IMR-90 (cell line): ENCODE data around the gene GRAMD2B. TPM values are rescaled to one million over a fixed set of nuclear protein-coding genes. Genes with fewer than 3 reads are reported as not detected.
A peak's percentile ranks its signal among the peaks of the same experiment; 100 is the strongest.

Source experiments
- ATAC-seq: fragments of 200-7000 bp; cut with Tn5 transposase; 2 replicates; pipeline ENCODE4 v1.9.1; 2020; ENCODE audit warnings: low read depth, mild to moderate bottlenecking, moderate library complexity
- BruUV-seq: library from RNA; stranded (reverse); fragments of 400-500 nt; replicated peaks from 2 replicates; lab custom pipeline; 2021; lab: Mats Ljungman, UMichigan
- CTCF ChIA-PET: fragments of 300-600 bp; formaldehyde crosslinking; extraction: SDS; loops from one replicate; lab custom pipeline; 2021; ENCODE audit warnings: antibody characterized with exemption; lab: Yijun Ruan, JAX
- POLR2A ChIA-PET: fragments of 300-600 bp; sonication (Branson Sonifier 250); formaldehyde crosslinking; loops from one replicate; lab custom pipeline; 2022; ENCODE audit warnings: antibody characterized with exemption; ENCODE audit not compliant: unreplicated experiment; lab: Charles Lee
- DNase-seq: peaks from one replicate; pipeline ENCODE4 v3.0.0; 2013
- H2AFZ ChIP-seq: replicated peaks from 2 replicates; pipeline ENCODE3; 2013; ENCODE audit warnings: low read length, mild to moderate bottlenecking; ENCODE audit not compliant: poor library complexity
- H2AK5ac ChIP-seq: 2 replicates; pipeline ENCODE4 v1.6.1; 2013; ENCODE audit warnings: low read depth, low read length, inconsistent platforms
- H2AK9ac ChIP-seq: replicated peaks from 2 replicates; pipeline ENCODE3; 2013; ENCODE audit warnings: mild to moderate bottlenecking, low read depth, low read length, moderate library complexity; ENCODE audit not compliant: poor library complexity
- H2BK120ac ChIP-seq: 2 replicates; pipeline ENCODE4 v1.6.1; 2013; ENCODE audit warnings: low read depth, low read length, inconsistent platforms
- H2BK15ac ChIP-seq: 3 replicates; pipeline ENCODE4 v1.6.1; 2013; ENCODE audit warnings: low read depth, low read length, inconsistent platforms
- H2BK20ac ChIP-seq: 2 replicates; pipeline ENCODE4 v1.6.1; 2013; ENCODE audit warnings: low read depth, mild to moderate bottlenecking, inconsistent platforms, low read length, moderate library complexity
- H2BK5ac ChIP-seq: 2 replicates; pipeline ENCODE4 v1.6.1; 2013; ENCODE audit warnings: mild to moderate bottlenecking, low read depth, low read length, inconsistent platforms; ENCODE audit not compliant: poor library complexity, severe bottlenecking
- H3K14ac ChIP-seq: replicated peaks from 2 replicates; pipeline ENCODE4 v1.6.1; 2013; ENCODE audit warnings: low read depth, low read length, inconsistent platforms
- H3K18ac ChIP-seq: 2 replicates; pipeline ENCODE4 v1.6.1; 2013; ENCODE audit warnings: low read depth, low read length, control low read depth
- H3K23ac ChIP-seq: 2 replicates; pipeline ENCODE4 v1.6.1; 2013; ENCODE audit warnings: low read depth, low read length, inconsistent platforms
- H3K27ac ChIP-seq: 2 replicates; pipeline ENCODE4 v1.5.1; 2013; ENCODE audit warnings: mild to moderate bottlenecking, control low read depth, low read length; ENCODE audit not compliant: insufficient read depth
- H3K27me3 ChIP-seq: 2 replicates; pipeline ENCODE4 v1.6.1; 2013; ENCODE audit warnings: low read length; ENCODE audit not compliant: control insufficient read depth, insufficient read depth
- H3K36me3 ChIP-seq: 2 replicates; pipeline ENCODE4 v1.6.1; 2013; ENCODE audit warnings: low read length, mixed read lengths; ENCODE audit not compliant: control insufficient read depth, insufficient read depth
- H3K4ac ChIP-seq: 2 replicates; pipeline ENCODE4 v1.6.1; 2013; ENCODE audit warnings: low read depth, low read length, inconsistent platforms
- H3K4me1 ChIP-seq: 2 replicates; pipeline ENCODE4 v1.6.1; 2013; ENCODE audit warnings: low read length, mixed read lengths; ENCODE audit not compliant: control insufficient read depth, insufficient read depth
- H3K4me2 ChIP-seq: 2 replicates; pipeline ENCODE4 v1.6.1; 2013; ENCODE audit warnings: low read depth, mild to moderate bottlenecking, control low read depth, low read length, moderate library complexity
- H3K4me3 ChIP-seq: 2 replicates; pipeline ENCODE4 v1.5.1; 2013; ENCODE audit warnings: low read depth, mild to moderate bottlenecking, control low read depth, low read length, moderate library complexity; ENCODE audit not compliant: insufficient read depth
- H3K56ac ChIP-seq: 2 replicates; pipeline ENCODE4 v1.6.1; 2013; ENCODE audit warnings: low read length, inconsistent platforms; ENCODE audit not compliant: insufficient read depth; ENCODE audit errors: extremely low read depth
- H3K79me1 ChIP-seq, 2 experiments: 2 replicates each; pipeline ENCODE4 v1.6.1; 2013; ENCODE audit warnings: low read length in 2 of 2, inconsistent platforms in 1 of 2, low read depth in 1 of 2
- H3K9ac ChIP-seq: 2 replicates; pipeline ENCODE4 v1.6.1; 2013; ENCODE audit warnings: low read depth, low read length, control low read depth
- H3K9me1 ChIP-seq: 2 replicates; pipeline ENCODE4 v1.6.1; 2013; ENCODE audit warnings: low read length, inconsistent platforms; ENCODE audit not compliant: insufficient read depth
- H3K9me3 ChIP-seq: 2 replicates; pipeline ENCODE4 v1.6.1; 2013; ENCODE audit warnings: low read length; ENCODE audit not compliant: control insufficient read depth, insufficient read depth
- H4K20me1 ChIP-seq: 2 replicates; pipeline ENCODE4 v1.6.1; 2013; ENCODE audit warnings: low read length, inconsistent platforms; ENCODE audit not compliant: insufficient read depth
- H4K5ac ChIP-seq: 2 replicates; pipeline ENCODE4 v1.6.1; 2013; ENCODE audit warnings: mild to moderate bottlenecking, low read depth, low read length, control low read depth
- H4K8ac ChIP-seq, 2 experiments: 2 replicates each; pipeline ENCODE4 v1.6.1; 2013; ENCODE audit warnings: low read depth in 2 of 2, low read length in 2 of 2, control low read depth in 1 of 2, inconsistent platforms in 1 of 2
- H4K91ac ChIP-seq: 2 replicates; pipeline ENCODE4 v1.6.1; 2013; ENCODE audit warnings: low read depth, low read length, inconsistent platforms; ENCODE audit not compliant: insufficient read depth
- BHLHE40 ChIP-seq: fragments of 150-350 bp; IDR thresholded peaks from 2 replicates; pipeline ENCODE4 v1.6.1; 2016; ENCODE audit warnings: mild to moderate bottlenecking, low read depth, low read length
- CEBPB ChIP-seq: IDR thresholded peaks from 2 replicates; pipeline ENCODE4 v1.6.1; 2012; ENCODE audit warnings: low read depth, low read length, improper control_type of control experiment
- CHD1 ChIP-seq: IDR thresholded peaks from 2 replicates; pipeline ENCODE4 v1.6.1; 2012; ENCODE audit warnings: low read depth, low read length, improper control_type of control experiment
- CTCF ChIP-seq: conservative IDR thresholded peaks from 2 replicates; pipeline ENCODE4 v1.5.1; 2012; ENCODE audit warnings: mild to moderate bottlenecking, low read depth, low read length, improper control_type of control experiment
- FOS ChIP-seq: fragments of 150-350 bp; IDR thresholded peaks from 2 replicates; pipeline ENCODE4 v1.6.1; 2016; ENCODE audit warnings: low read depth, low read length
- MAFK ChIP-seq: IDR thresholded peaks from 2 replicates; pipeline ENCODE4 v1.6.1; 2012; ENCODE audit warnings: low read depth, low read length, improper control_type of control experiment
- MAZ ChIP-seq: IDR thresholded peaks from 2 replicates; pipeline ENCODE4 v1.6.1; 2012; ENCODE audit warnings: low read depth, mild to moderate bottlenecking, low read length, improper control_type of control experiment, moderate library complexity, borderline replicate concordance
- MXI1 ChIP-seq: IDR thresholded peaks from 2 replicates; pipeline ENCODE4 v1.6.1; 2012; ENCODE audit warnings: low read depth, mild to moderate bottlenecking, low read length, moderate library complexity, borderline replicate concordance
- NFE2L2 ChIP-seq: fragments of 150-350 bp; IDR thresholded peaks from 2 replicates; pipeline ENCODE4 v1.6.1; 2016; ENCODE audit warnings: low read depth, mild to moderate bottlenecking, low read length
- POLR2A ChIP-seq: IDR thresholded peaks from 2 replicates; pipeline ENCODE4 v1.6.1; 2012; ENCODE audit warnings: mild to moderate bottlenecking, low read depth, low read length
- RAD21 ChIP-seq: IDR thresholded peaks from 2 replicates; pipeline ENCODE4 v1.6.1; 2012; ENCODE audit warnings: low read length, improper control_type of control experiment
- RCOR1 ChIP-seq: IDR thresholded peaks from 2 replicates; pipeline ENCODE4 v1.6.1; 2012; ENCODE audit warnings: mild to moderate bottlenecking, low read length, improper control_type of control experiment; ENCODE audit not compliant: insufficient replicate concordance
- RFX5 ChIP-seq: IDR thresholded peaks from 2 replicates; pipeline ENCODE4 v1.8.0; 2012; ENCODE audit warnings: low read depth, mild to moderate bottlenecking, low read length, moderate library complexity
- SMC3 ChIP-seq: fragments of 150-350 bp; IDR thresholded peaks from 2 replicates; pipeline ENCODE4 v1.6.1; 2016; ENCODE audit warnings: low read depth, mild to moderate bottlenecking, antibody characterized with exemption, low read length, moderate library complexity
- dilution Hi-C: fragments of 300-500 bp; cut with HindIII; formaldehyde crosslinking; loops from one replicate; pipeline ENCODE4 v1.14.3; 2018; ENCODE audit warnings: low sequenced_read_pairs; ENCODE audit not compliant: unreplicated experiment
- in situ Hi-C: fragments of 300-500 bp; cut with MboI; formaldehyde crosslinking; loops from 3 replicates; pipeline ENCODE4 v1.14.3; 2019; ENCODE audit warnings: low sequenced_read_pairs, inconsistent platforms, mixed read lengths
- intact Hi-C: fragments of 100-400 bp; cut with micrococcal nuclease; formaldehyde crosslinking; loops from 2 replicates; pipeline ENCODE4 v1.10.0; 2022
- polyA plus RNA-seq, 3 experiments: library from polyadenylated mRNA; depleted of rRNA; stranded (reverse); fragments of >200 nt; gene quantifications; 2 replicates each; pipeline ENCODE4 v1.2.3, GENCODE V29; 2012; ENCODE audit warnings: low replicate concordance in 1 of 3
- total RNA-seq: library from RNA; depleted of rRNA; stranded (reverse); fragments of >200 nt; gene quantifications from 2 replicates; pipeline ENCODE4 v1.2.3, GENCODE V29; 2012
- TF ChIP-seq, protein P1 (sequence below): fragments of 150-350 bp; IDR thresholded peaks from 2 replicates; pipeline ENCODE4 v1.6.1; 2017; ENCODE audit warnings: mild to moderate bottlenecking, antibody characterized with exemption, low read length, low read depth
- TF ChIP-seq, protein P2 (sequence below): fragments of 150-350 bp; IDR thresholded peaks from 2 replicates; pipeline ENCODE4 v1.6.1; 2016; ENCODE audit warnings: low read depth, mild to moderate bottlenecking, low read length, moderate library complexity, borderline replicate concordance

The GRAMD2B gene
- total and polyA plus RNA-seq, 2 of the 4 experiments (the other 2 are of a cell fraction), result 13.9 to 20.3 TPM

DNA sequence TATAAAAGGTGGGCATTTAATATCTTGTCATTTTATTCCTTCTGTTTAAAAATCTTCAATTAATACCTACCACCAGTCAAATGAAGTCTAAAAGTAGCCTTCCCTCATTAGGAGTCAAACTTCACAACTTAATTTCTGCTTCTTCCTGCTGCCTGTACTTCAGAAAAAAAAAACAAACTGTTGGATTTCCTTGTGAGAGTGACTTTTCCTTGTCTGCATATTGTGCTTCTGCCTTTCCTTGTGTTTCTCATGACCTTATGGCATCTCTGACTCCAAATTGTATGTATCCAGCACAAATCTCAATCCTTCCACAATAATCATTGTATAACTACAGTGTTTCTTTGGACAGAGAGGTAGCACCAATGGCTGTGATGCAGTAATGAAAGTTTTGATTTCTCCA is 32.1 kb downstream of the GRAMD2B start:
- H3K4me1 ChIP-seq, result peaks cover 4% of the 10 kb centered on the region; the same call in 1 of the 2 replicates
- H3K4ac ChIP-seq, result peak overlapping the region; percentile 40; the same call in 1 of the 2 replicates
- peak overlapping the region in 1 of 2 experiments; percentile 65; a peak in 2 of 4 replicates for H4K8ac ChIP-seq
- H4K20me1 ChIP-seq, result no peaks in the 10 kb centered on the region
- in situ Hi-C loops, result no loop called here
- ChIA-PET CTCF (no interaction called here), POLR2A (no interaction called here)
- intact Hi-C loops, result no loop called here
- no peak overlapping the region for H3K4me3 ChIP-seq
- no peak overlapping the region for H2AFZ ChIP-seq
- peak overlapping the region; percentile 11; the same call in 1 of the 2 replicates for H4K5ac ChIP-seq
- H3K23ac ChIP-seq, result peak overlapping the region; percentile 42; the same call in 1 of the 2 replicates
- H3K27ac ChIP-seq, result no peak overlapping the region
- peak overlapping the region; percentile 35; the same call in 1 of the 2 replicates for H3K18ac ChIP-seq
- 0 out of 2 replicates have a peak overlapping the region, but pooled peaks have one; percentile 25 for H2BK20ac ChIP-seq
- ATAC-seq (no peak), DNase-seq (no peak)
- H3K27me3 ChIP-seq, result no peaks in the 10 kb centered on the region
- no peak overlapping the region for H3K9ac ChIP-seq
- H3K9me3 ChIP-seq, result no peaks in the 10 kb centered on the region
- H3K9me1 ChIP-seq, result peaks cover 3% of the 10 kb centered on the region; the same call in 1 of the 2 replicates
- H2AK5ac ChIP-seq, result no peak overlapping the region
- H2BK5ac ChIP-seq, result no peak overlapping the region
- no peak overlapping the region for H2BK120ac ChIP-seq
- no TSS peak for BruUV-seq
- TF ChIP-seq CEBPB (no peak), RFX5 (no peak), MXI1 (no peak), BHLHE40 (no peak), NFE2L2 (no peak), POLR2A (no peak), MAFK (no peak), FOS (no peak), CHD1 (no peak), SMC3 (no peak), RAD21 (no peak), MAZ (no peak), CTCF (no peak), RCOR1 (no peak)
- TF ChIP-seq, protein P1, sequence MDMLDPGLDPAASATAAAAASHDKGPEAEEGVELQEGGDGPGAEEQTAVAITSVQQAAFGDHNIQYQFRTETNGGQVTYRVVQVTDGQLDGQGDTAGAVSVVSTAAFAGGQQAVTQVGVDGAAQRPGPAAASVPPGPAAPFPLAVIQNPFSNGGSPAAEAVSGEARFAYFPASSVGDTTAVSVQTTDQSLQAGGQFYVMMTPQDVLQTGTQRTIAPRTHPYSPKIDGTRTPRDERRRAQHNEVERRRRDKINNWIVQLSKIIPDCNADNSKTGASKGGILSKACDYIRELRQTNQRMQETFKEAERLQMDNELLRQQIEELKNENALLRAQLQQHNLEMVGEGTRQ, result no peak
- TF ChIP-seq, protein P2, sequence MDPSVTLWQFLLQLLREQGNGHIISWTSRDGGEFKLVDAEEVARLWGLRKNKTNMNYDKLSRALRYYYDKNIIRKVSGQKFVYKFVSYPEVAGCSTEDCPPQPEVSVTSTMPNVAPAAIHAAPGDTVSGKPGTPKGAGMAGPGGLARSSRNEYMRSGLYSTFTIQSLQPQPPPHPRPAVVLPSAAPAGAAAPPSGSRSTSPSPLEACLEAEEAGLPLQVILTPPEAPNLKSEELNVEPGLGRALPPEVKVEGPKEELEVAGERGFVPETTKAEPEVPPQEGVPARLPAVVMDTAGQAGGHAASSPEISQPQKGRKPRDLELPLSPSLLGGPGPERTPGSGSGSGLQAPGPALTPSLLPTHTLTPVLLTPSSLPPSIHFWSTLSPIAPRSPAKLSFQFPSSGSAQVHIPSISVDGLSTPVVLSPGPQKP, result no peak
- H3K56ac ChIP-seq, result no peak overlapping the region
- H2AK9ac ChIP-seq, result no peak overlapping the region
- dilution Hi-C loops, result no loop called here
- peak overlapping the region; percentile 52; the same call in 1 of the 2 replicates for H3K14ac ChIP-seq
- H3K36me3 ChIP-seq, result no peaks in the 10 kb centered on the region
- no peak overlapping the region for H4K91ac ChIP-seq
- H3K79me1 ChIP-seq, result peaks cover 37 to 61% of the 10 kb centered on the region in 2 experiments
- H3K4me2 ChIP-seq, result peak overlapping the region; percentile 40; the same call in 1 of the 2 replicates
- no peak overlapping the region for H2BK15ac ChIP-seq
